MM.1S (cell line): ENCODE results near the gene ADGRV1.

Experiments used
- DNase-seq: peaks from one replicate; pipeline ENCODE4 v3.0.0-alpha.2; 2015
- H2AFZ ChIP-seq: fragments of 300-600 bp; sonication (generic); 2 replicates; pipeline ENCODE4 v1.6.0; 2016; ENCODE audit warnings: antibody characterized with exemption, low read length
- H3F3A ChIP-seq: fragments of 300-600 bp; sonication (generic); 2 replicates; pipeline ENCODE4 v1.6.1; 2016; ENCODE audit warnings: mild to moderate bottlenecking, antibody characterized with exemption, low read length, moderate library complexity, mixed read lengths; ENCODE audit not compliant: insufficient read depth
- H3K27ac ChIP-seq: fragments of 300-600 bp; sonication (generic); 2 replicates; pipeline ENCODE4 v1.5.1; 2016; ENCODE audit warnings: mild to moderate bottlenecking, low read length
- H3K27me3 ChIP-seq: fragments of 300-600 bp; sonication (generic); replicated peaks from 2 replicates; pipeline ENCODE4 v1.6.0; 2016; ENCODE audit warnings: low read length; ENCODE audit not compliant: insufficient read depth
- H3K36me3 ChIP-seq: fragments of 300-600 bp; sonication (generic); replicated peaks from 2 replicates; pipeline ENCODE4 v1.6.1; 2016; ENCODE audit warnings: mild to moderate bottlenecking, low read length, mixed read lengths; ENCODE audit not compliant: insufficient read depth
- H3K4me1 ChIP-seq: fragments of 300-600 bp; sonication (generic); 2 replicates; pipeline ENCODE4 v1.6.1; 2016; ENCODE audit warnings: low read length, mixed read lengths
- H3K4me2 ChIP-seq: fragments of 300-600 bp; sonication (generic); 2 replicates; pipeline ENCODE4 v1.6.0; 2016; ENCODE audit warnings: low read depth, low read length
- H3K4me3 ChIP-seq: fragments of 300-600 bp; sonication (generic); 2 replicates; pipeline ENCODE4 v1.5.1; 2016; ENCODE audit warnings: low read length, mixed read lengths
- H3K79me2 ChIP-seq: fragments of 300-600 bp; sonication (generic); 2 replicates; pipeline ENCODE4 v1.6.1; 2016; ENCODE audit warnings: mixed run types, low read length, mixed read lengths
- H3K9ac ChIP-seq: fragments of 300-600 bp; sonication (generic); 2 replicates; pipeline ENCODE4 v1.6.1; 2016; ENCODE audit warnings: low read length, mixed read lengths
- H3K9me2 ChIP-seq: fragments of 300-600 bp; sonication (generic); replicated peaks from 2 replicates; pipeline ENCODE4 v1.6.1; 2016; ENCODE audit warnings: mild to moderate bottlenecking, low read length, mixed read lengths; ENCODE audit not compliant: insufficient read depth
- H3K9me3 ChIP-seq: fragments of 300-600 bp; sonication (generic); replicated peaks from 2 replicates; pipeline ENCODE4 v1.6.1; 2016; ENCODE audit warnings: mild to moderate bottlenecking, low read length, mixed read lengths; ENCODE audit not compliant: insufficient read depth
- H4K20me1 ChIP-seq: fragments of 300-600 bp; sonication (generic); 2 replicates; pipeline ENCODE4 v1.6.1; 2016; ENCODE audit warnings: mild to moderate bottlenecking, low read length, moderate library complexity, mixed read lengths; ENCODE audit not compliant: insufficient read depth
- EZH2 ChIP-seq: fragments of 300-600 bp; sonication (generic); optimal IDR thresholded peaks from 2 replicates; pipeline ENCODE3; 2017; ENCODE audit warnings: low read depth, mild to moderate bottlenecking, antibody characterized with exemption, low read length, mixed read lengths
- EZH2phosphoT487 ChIP-seq: fragments of 300-600 bp; sonication (generic); IDR thresholded peaks from 2 replicates; pipeline ENCODE4 v1.6.1; 2018; ENCODE audit warnings: antibody characterized with exemption, low read length
- TF ChIP-seq, protein P1 (sequence below): fragments of 300-600 bp; sonication (generic); IDR thresholded peaks from 2 replicates; pipeline ENCODE4 v1.5.1; 2016; ENCODE audit warnings: antibody characterized with exemption, low read length, mixed read lengths

ADGRV1 gene

DNA sequence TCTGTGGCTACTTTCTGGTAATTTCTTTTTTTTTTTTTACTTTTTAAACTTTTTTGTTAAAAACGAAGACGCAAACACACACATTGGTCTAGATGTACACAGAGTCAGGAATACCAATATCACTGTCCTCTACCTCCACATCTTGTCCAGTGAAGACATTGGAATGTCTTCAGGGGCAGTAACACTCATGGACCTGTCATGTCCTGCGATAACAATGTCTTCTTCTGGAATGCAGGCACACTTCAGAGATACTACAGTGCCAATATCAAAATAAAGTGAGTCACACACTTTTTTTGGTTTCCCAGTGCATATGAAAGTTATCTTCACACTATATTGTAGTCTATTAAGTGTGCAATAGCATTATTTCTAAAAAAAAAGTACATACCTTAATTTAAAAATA, 648.7 kb downstream of the ADGRV1 start:
- Histone ChIP-seq H3K9ac (no peak overlapping the region), H3K9me2 (no peaks in the 10 kb centered on the region), H3K4me1 (no peaks in the 10 kb centered on the region), H3K27ac (no peak overlapping the region), H2AFZ (no peak overlapping the region), H3K4me3 (no peak overlapping the region), H3K27me3 (no peaks in the 10 kb centered on the region), H4K20me1 (no peaks in the 10 kb centered on the region), H3K36me3 (no peaks in the 10 kb centered on the region), H3F3A (no peaks in the 10 kb centered on the region), H3K4me2 (no peak overlapping the region), H3K9me3 (no peaks in the 10 kb centered on the region), H3K79me2 (no peaks in the 10 kb centered on the region)
- DNase-seq = no peak
- TF ChIP-seq, protein P1, sequence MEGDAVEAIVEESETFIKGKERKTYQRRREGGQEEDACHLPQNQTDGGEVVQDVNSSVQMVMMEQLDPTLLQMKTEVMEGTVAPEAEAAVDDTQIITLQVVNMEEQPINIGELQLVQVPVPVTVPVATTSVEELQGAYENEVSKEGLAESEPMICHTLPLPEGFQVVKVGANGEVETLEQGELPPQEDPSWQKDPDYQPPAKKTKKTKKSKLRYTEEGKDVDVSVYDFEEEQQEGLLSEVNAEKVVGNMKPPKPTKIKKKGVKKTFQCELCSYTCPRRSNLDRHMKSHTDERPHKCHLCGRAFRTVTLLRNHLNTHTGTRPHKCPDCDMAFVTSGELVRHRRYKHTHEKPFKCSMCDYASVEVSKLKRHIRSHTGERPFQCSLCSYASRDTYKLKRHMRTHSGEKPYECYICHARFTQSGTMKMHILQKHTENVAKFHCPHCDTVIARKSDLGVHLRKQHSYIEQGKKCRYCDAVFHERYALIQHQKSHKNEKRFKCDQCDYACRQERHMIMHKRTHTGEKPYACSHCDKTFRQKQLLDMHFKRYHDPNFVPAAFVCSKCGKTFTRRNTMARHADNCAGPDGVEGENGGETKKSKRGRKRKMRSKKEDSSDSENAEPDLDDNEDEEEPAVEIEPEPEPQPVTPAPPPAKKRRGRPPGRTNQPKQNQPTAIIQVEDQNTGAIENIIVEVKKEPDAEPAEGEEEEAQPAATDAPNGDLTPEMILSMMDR = no peak
- no peak for TF ChIP-seq EZH2phosphoT487
- no peak for TF ChIP-seq EZH2

DNA sequence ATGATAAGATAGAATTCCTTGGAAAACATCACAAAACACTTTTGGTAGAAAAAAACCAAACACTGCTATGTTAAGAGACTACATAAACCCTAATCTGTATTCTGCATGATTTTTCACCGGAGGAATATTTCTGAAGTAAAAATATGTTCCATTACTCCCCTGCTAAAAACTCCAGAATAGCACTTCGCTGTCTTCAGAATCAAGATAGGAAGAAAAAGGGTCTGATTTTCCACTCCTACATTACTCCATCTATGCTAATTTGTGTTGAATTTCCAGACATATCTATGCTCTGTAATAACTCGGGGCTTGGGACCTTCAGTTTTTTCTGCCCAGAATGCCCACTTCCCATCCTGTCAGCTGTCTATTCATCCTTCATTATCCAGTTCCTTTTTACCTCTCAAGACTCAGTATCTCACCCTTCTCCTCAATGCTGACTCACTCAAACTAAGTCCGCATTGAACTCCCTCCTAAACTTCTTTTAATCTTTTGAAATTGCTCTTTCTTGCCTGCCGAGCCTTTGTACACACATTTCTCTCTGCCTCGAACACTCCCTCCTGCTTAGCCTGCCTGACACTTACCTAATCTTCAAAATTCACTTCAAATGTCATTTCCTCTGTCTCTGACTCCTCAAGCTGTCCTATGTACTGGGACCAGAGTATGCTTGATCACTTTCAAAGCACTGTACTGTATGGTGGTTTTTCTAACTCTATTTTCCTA, 653.6 kb downstream of the ADGRV1 start:
- no peak overlapping the region for H3K9ac ChIP-seq
- H3K4me2 ChIP-seq = no peak overlapping the region
- TF ChIP-seq, protein P1 = no peak
- no peak for TF ChIP-seq EZH2phosphoT487
- TF ChIP-seq EZH2 = no peak
- H3K27ac ChIP-seq = no peak overlapping the region
- H3K36me3 ChIP-seq = no peaks in the 10 kb centered on the region
- no peaks in the 10 kb centered on the region for H3K4me1 ChIP-seq
- H3K79me2 ChIP-seq = no peaks in the 10 kb centered on the region
- no peak overlapping the region for H2AFZ ChIP-seq
- no peaks in the 10 kb centered on the region for H3K9me2 ChIP-seq
- DNase-seq = no peak
- no peaks in the 10 kb centered on the region for H3F3A ChIP-seq
- H3K4me3 ChIP-seq = no peak overlapping the region
- H3K27me3 ChIP-seq = no peaks in the 10 kb centered on the region
- H4K20me1 ChIP-seq = no peaks in the 10 kb centered on the region
- no peaks in the 10 kb centered on the region for H3K9me3 ChIP-seq

DNA sequence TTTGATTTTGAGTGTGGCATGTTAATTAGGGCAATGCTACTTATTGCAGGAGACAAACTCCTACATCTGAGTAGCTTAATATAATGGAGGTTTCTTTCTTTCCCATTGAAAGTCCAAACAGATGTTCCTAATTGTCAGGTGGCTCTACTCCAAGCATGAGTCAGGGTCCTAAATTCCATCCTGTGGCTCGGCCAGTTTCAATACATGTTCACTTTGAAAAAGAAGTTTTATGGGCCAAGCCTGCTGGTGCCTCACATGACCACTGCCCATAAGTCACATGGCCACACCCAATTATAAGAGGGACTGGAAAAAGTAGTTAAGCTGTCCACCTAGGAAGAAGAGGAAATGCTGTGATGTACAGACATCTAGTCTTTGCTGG, 654.1 kb downstream of the ADGRV1 start:
- no peak overlapping the region for H2AFZ ChIP-seq
- H3K27ac ChIP-seq = no peak overlapping the region
- no peaks in the 10 kb centered on the region for H4K20me1 ChIP-seq
- no peak overlapping the region for H3K4me2 ChIP-seq
- H3K9ac ChIP-seq = no peak overlapping the region
- DNase-seq = no peak
- no peaks in the 10 kb centered on the region for H3K9me2 ChIP-seq
- H3K9me3 ChIP-seq = no peaks in the 10 kb centered on the region
- no peaks in the 10 kb centered on the region for H3K36me3 ChIP-seq
- H3K79me2 ChIP-seq = no peaks in the 10 kb centered on the region
- TF ChIP-seq EZH2phosphoT487 (no peak), EZH2 (no peak)
- TF ChIP-seq, protein P1 = no peak
- H3K4me3 ChIP-seq = no peak overlapping the region
- no peaks in the 10 kb centered on the region for H3K27me3 ChIP-seq
- H3F3A ChIP-seq = no peaks in the 10 kb centered on the region
- H3K4me1 ChIP-seq = no peaks in the 10 kb centered on the region
